ENCODE measurements around the gene ODAD2. TPM values are rescaled to one million over a fixed set of nuclear protein-coding genes. Genes with fewer than 3 reads are reported as not detected.

Gene ODAD2
- total RNA-seq, 4 donors from 2014 or later: not detected

DNA sequence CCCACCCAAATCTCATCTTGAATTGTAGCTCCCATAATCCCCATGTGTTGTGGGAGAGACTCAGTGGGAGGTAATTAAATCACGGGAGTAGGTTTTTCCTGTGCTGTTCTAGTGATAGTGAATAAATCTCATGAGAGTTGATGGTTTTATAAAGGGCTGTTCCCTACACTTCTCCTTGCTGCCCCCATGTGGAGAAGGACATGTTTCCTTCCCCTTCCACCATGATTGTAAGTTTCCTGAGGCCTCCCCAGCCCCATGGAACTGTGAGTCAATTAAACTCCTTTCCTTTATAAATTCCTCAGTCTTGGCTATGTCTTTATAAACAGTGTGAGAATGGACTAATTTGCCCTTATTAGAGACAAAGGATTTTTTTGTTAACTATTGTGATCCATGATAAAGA is 204.7 kb downstream of the ODAD2 start:
- TF ChIP-seq, protein P1, sequence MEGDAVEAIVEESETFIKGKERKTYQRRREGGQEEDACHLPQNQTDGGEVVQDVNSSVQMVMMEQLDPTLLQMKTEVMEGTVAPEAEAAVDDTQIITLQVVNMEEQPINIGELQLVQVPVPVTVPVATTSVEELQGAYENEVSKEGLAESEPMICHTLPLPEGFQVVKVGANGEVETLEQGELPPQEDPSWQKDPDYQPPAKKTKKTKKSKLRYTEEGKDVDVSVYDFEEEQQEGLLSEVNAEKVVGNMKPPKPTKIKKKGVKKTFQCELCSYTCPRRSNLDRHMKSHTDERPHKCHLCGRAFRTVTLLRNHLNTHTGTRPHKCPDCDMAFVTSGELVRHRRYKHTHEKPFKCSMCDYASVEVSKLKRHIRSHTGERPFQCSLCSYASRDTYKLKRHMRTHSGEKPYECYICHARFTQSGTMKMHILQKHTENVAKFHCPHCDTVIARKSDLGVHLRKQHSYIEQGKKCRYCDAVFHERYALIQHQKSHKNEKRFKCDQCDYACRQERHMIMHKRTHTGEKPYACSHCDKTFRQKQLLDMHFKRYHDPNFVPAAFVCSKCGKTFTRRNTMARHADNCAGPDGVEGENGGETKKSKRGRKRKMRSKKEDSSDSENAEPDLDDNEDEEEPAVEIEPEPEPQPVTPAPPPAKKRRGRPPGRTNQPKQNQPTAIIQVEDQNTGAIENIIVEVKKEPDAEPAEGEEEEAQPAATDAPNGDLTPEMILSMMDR (IDR thresholded peaks at IDR 0.05 in 4 of 5, conservative IDR thresholded peaks at IDR 0.05 in 1 of 5): no peak
- TF ChIP-seq POLR2A (IDR thresholded peaks at IDR 0.05): no peak
- in situ Hi-C loops (cut with MboI; ENCODE audit: low sequenced_read_pairs in 4 of 4): no loop called here
- H3K9me3 ChIP-seq: no peaks in the 10 kb centered on the region
- no peak overlapping the region for H3K27ac ChIP-seq
- no peak overlapping the region for H3K4me3 ChIP-seq
- H3K27me3 ChIP-seq: no peaks in the 10 kb centered on the region
- no peaks in the 10 kb centered on the region for H3K4me1 ChIP-seq
- no peaks in the 10 kb centered on the region for H3K36me3 ChIP-seq
- ATAC-seq: no peak
- DNase-seq: no peak
- intact Hi-C loops (cut with DNase I; ENCODE audit: low total_unique reads): no loop called here

DNA sequence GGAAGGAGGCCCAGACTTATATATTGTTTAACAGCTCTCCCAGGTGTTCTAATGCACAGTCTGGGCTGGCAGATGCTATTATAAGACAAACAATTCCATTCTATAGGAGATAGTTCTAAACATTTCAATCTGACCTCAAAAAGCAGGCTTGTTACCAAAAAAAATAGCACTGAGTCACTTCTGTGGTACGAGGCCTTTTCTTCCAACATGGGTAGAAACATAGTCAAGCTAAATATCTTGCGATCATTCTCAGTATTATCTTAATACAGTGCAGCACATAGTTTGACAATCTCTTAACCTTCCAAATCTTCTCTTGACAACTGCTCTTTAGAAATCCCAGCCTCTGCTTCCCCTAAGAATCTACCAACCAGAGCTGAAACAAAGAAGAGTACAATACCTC is 206.7 kb downstream of the ODAD2 start:
- H3K27me3 ChIP-seq: no peaks in the 10 kb centered on the region
- H3K27ac ChIP-seq: no peak overlapping the region
- no peak overlapping the region for H3K4me3 ChIP-seq
- H3K36me3 ChIP-seq: no peaks in the 10 kb centered on the region
- in situ Hi-C loops (cut with MboI; ENCODE audit: low sequenced_read_pairs in 4 of 4) (no loop called here), intact Hi-C loops (cut with DNase I; ENCODE audit: low total_unique reads) (no loop called here)
- no peaks in the 10 kb centered on the region for H3K4me1 ChIP-seq
- DNase-seq: no peak
- no peaks in the 10 kb centered on the region for H3K9me3 ChIP-seq
- ATAC-seq: no peak
- TF ChIP-seq POLR2A (IDR thresholded peaks at IDR 0.05): no peak
- TF ChIP-seq, protein P1 (IDR thresholded peaks at IDR 0.05 in 4 of 5, conservative IDR thresholded peaks at IDR 0.05 in 1 of 5): no peak

DNA sequence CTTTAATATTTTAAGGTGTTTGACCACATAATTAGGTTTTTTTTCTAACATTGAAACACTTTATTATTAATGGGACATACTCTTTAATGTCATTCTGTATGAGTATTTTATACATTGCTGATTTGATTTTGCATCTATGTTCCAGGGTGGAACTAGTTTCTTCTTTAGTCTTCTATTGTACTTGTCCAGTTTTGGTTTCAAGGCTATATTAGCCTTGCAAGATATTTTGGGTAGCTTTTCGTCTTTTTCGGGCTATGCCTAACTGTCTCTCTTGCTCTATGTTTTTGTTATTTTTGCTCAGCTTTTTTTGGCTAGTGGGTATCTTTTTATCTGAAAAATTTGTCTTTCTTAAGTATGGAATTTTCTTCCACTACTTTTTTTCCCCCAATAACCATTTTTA is 214.6 kb downstream of the ODAD2 start:
- no peak for DNase-seq
- in situ Hi-C loops (cut with MboI; ENCODE audit: low sequenced_read_pairs in 4 of 4) (no loop called here), intact Hi-C loops (cut with DNase I; ENCODE audit: low total_unique reads) (no loop called here)
- Histone ChIP-seq H3K4me1 (no peaks in the 10 kb centered on the region), H3K27ac (no peak overlapping the region), H3K27me3 (no peaks in the 10 kb centered on the region), H3K36me3 (no peaks in the 10 kb centered on the region), H3K9me3 (no peaks in the 10 kb centered on the region), H3K4me3 (no peak overlapping the region)
- ATAC-seq: no peak
- TF ChIP-seq, protein P1 (IDR thresholded peaks at IDR 0.05 in 4 of 5, conservative IDR thresholded peaks at IDR 0.05 in 1 of 5): no peak
- no peak for TF ChIP-seq POLR2A (IDR thresholded peaks at IDR 0.05)

DNA sequence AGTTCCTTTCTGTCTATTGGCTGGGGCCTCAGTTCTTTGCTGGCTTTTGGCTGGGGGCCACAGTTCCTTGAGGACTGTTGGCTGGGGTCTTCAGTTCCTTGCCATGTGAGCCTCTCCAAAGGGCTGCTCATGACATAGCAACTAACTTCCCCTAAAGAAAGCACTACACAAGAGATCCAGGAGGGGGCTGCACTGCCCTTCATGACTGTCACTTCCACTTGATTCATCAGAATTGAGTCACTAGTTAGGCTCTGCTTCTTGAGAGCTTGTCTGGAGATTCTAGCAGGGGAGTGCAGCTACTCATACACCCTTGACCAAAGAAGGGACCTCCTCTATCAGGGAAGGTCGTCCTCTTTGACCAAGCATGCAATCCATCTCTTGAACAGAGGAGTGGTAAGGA is 215.2 kb downstream of the ODAD2 start:
- no peaks in the 10 kb centered on the region for H3K36me3 ChIP-seq
- intact Hi-C loops (cut with DNase I; ENCODE audit: low total_unique reads) (no loop called here), in situ Hi-C loops (cut with MboI; ENCODE audit: low sequenced_read_pairs in 4 of 4) (no loop called here)
- no peak for DNase-seq
- H3K27me3 ChIP-seq: no peaks in the 10 kb centered on the region
- TF ChIP-seq, protein P1 (IDR thresholded peaks at IDR 0.05 in 4 of 5, conservative IDR thresholded peaks at IDR 0.05 in 1 of 5): no peak
- no peak for TF ChIP-seq POLR2A (IDR thresholded peaks at IDR 0.05)
- no peak for ATAC-seq
- H3K4me3 ChIP-seq: no peak overlapping the region
- no peaks in the 10 kb centered on the region for H3K4me1 ChIP-seq
- H3K9me3 ChIP-seq: no peaks in the 10 kb centered on the region
- no peak overlapping the region for H3K27ac ChIP-seq

DNA sequence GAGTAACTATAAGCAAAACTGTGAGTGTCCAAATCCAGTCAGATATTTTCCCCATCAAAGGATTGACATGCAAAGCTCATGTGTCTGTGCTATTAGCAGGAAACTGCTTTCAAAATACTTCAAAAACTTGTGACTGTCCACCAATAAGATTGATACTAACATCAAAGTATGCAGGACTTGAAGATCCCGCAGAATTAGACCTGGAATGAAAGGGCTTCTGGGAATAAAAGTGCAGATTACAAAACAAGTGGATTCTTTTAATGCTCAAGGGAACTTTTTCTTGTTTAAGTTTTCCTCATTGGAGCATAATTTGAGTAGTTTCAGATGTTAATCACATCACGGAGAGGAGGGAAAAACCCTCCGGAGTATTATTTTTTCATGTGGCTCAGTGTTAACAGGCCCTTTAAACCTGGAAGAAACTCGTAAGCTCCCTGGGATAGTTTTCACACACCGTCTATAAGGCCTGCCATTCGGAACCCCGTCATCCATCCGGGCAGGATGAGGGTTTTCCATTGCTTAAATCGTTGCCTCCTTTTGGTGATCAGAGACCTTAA is 219.3 kb downstream of the ODAD2 start:
- H3K4me1 ChIP-seq: no peaks in the 10 kb centered on the region
- no peaks in the 10 kb centered on the region for H3K9me3 ChIP-seq
- in situ Hi-C loops (cut with MboI; ENCODE audit: low sequenced_read_pairs in 4 of 4): no loop called here
- TF ChIP-seq POLR2A (IDR thresholded peaks at IDR 0.05): no peak
- TF ChIP-seq, protein P1 (IDR thresholded peaks at IDR 0.05 in 4 of 5, conservative IDR thresholded peaks at IDR 0.05 in 1 of 5): no peak
- intact Hi-C loops (cut with DNase I; ENCODE audit: low total_unique reads): no loop called here
- ATAC-seq: no peak
- H3K4me3 ChIP-seq: no peak overlapping the region
- no peaks in the 10 kb centered on the region for H3K36me3 ChIP-seq
- H3K27ac ChIP-seq: no peak overlapping the region
- no peak for DNase-seq
- no peaks in the 10 kb centered on the region for H3K27me3 ChIP-seq

Data from gastrocnemius medialis (tissue), 4 donors.